Measurements from ENCODE around the gene PUM2.

- TF ChIP-seq POLR2A (IDR thresholded peaks at IDR 0.05) (no peak), CTCF (IDR thresholded peaks at IDR 0.05) (no peak)
Measured at GRCh38 chr2:20330192-20330591, 20.5 kb downstream of the PUM2 start.

Data from esophagus squamous epithelium (tissue), 4 donors.